DND-41 (cell line): ENCODE results near the gene PAK5.

Experiments used
- ATAC-seq: fragments of 200-7000 bp; cut with Tn5 transposase; 3 replicates; pipeline ENCODE4 v1.9.1; 2021; ENCODE audit warnings: low read depth; ENCODE audit not compliant: insufficient read depth
- DNase-seq: peaks from one replicate; pipeline ENCODE4 v3.0.0-alpha.2; 2020
- H2AFZ ChIP-seq: 2 replicates; pipeline ENCODE4 v1.6.0; 2012; ENCODE audit warnings: low read depth, low read length
- H3K27ac ChIP-seq: 2 replicates; pipeline ENCODE4 v1.5.1; 2012; ENCODE audit warnings: low read length, inconsistent platforms
- H3K27me3 ChIP-seq: fragments of 200-600 bp; sonication (generic); 2 replicates; pipeline ENCODE4 v1.6.0; 2012; ENCODE audit warnings: low read length, mild to moderate bottlenecking, inconsistent platforms; ENCODE audit not compliant: insufficient read depth, poor library complexity
- H3K36me3 ChIP-seq: 2 replicates; pipeline ENCODE4 v1.5.1; 2012; ENCODE audit warnings: low read length, inconsistent platforms; ENCODE audit not compliant: insufficient read depth
- H3K4me1 ChIP-seq: 2 replicates; pipeline ENCODE4 v1.5.1; 2012; ENCODE audit warnings: mild to moderate bottlenecking, low read length; ENCODE audit not compliant: insufficient read depth
- H3K4me2 ChIP-seq: 2 replicates; pipeline ENCODE4 v1.6.0; 2012; ENCODE audit warnings: mild to moderate bottlenecking, moderate library complexity, low read length, inconsistent platforms; ENCODE audit not compliant: insufficient read depth
- H3K4me3 ChIP-seq, 2 experiments: fragments of 200-600 bp in 1 of 2; shearing (Covaris generic) in 1 of 2; 2 replicates each; pipeline ENCODE4 v1.5.1; 2012 to 2016; ENCODE audit warnings: inconsistent platforms in 2 of 2, low read length in 2 of 2, mild to moderate bottlenecking in 2 of 2, low read depth in 1 of 2, moderate library complexity in 1 of 2
- H3K79me2 ChIP-seq: 2 replicates; pipeline ENCODE4 v1.6.0; 2012; ENCODE audit warnings: low read length, inconsistent platforms; ENCODE audit not compliant: insufficient read depth
- H3K9ac ChIP-seq: 2 replicates; pipeline ENCODE4 v1.6.0; 2012; ENCODE audit warnings: low read depth, mild to moderate bottlenecking, inconsistent platforms, low read length, moderate library complexity
- H3K9me3 ChIP-seq: 2 replicates; pipeline ENCODE4 v1.5.1; 2012; ENCODE audit warnings: low read length, moderate library complexity, mild to moderate bottlenecking, inconsistent platforms; ENCODE audit not compliant: insufficient read depth, severe bottlenecking
- H4K20me1 ChIP-seq: 2 replicates; pipeline ENCODE4 v1.6.0; 2012; ENCODE audit warnings: low read length; ENCODE audit not compliant: insufficient read depth
- EZH2 ChIP-seq: IDR thresholded peaks from 3 replicates; pipeline ENCODE4 v1.6.1; 2012; ENCODE audit warnings: borderline replicate concordance, low read depth, mild to moderate bottlenecking, moderate library complexity, low read length, inconsistent platforms; ENCODE audit not compliant: severe bottlenecking
- TF ChIP-seq, protein P1 (sequence below): IDR thresholded peaks from 2 replicates; pipeline ENCODE4 v1.5.1; 2012; ENCODE audit warnings: borderline replicate concordance, low read length, moderate library complexity, mild to moderate bottlenecking; ENCODE audit not compliant: poor library complexity, severe bottlenecking; ENCODE audit errors: extremely low read depth

Gene PAK5

DNA sequence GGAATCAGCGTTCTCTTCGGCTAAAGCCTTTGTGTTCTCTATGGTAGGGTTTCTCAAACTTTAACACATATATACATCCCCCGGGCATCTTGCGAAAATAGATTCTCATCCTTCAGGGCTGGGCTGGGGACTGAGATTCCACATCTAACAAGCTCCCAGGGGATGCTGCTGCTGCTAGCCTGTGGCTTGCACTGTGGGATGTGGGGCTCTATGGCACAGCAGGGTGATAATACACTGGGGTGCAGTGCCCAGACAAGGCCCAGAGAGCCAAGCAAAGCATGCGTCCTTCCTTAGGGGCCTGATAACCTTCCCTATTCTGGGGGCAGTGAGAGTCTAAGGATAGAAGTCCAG is 222.4 kb downstream of the PAK5 start:
- Histone ChIP-seq H3K27me3 (no peaks in the 10 kb centered on the region), H4K20me1 (no peaks in the 10 kb centered on the region), H3K27ac (no peak overlapping the region), H3K9me3 (no peaks in the 10 kb centered on the region), H3K36me3 (no peaks in the 10 kb centered on the region), H3K4me3 (no peak overlapping the region), H3K4me1 (no peaks in the 10 kb centered on the region), H3K79me2 (no peaks in the 10 kb centered on the region), H3K9ac (no peak overlapping the region), H3K4me2 (no peak overlapping the region), H2AFZ (no peak overlapping the region)
- TF ChIP-seq EZH2, result no peak
- TF ChIP-seq, protein P1, sequence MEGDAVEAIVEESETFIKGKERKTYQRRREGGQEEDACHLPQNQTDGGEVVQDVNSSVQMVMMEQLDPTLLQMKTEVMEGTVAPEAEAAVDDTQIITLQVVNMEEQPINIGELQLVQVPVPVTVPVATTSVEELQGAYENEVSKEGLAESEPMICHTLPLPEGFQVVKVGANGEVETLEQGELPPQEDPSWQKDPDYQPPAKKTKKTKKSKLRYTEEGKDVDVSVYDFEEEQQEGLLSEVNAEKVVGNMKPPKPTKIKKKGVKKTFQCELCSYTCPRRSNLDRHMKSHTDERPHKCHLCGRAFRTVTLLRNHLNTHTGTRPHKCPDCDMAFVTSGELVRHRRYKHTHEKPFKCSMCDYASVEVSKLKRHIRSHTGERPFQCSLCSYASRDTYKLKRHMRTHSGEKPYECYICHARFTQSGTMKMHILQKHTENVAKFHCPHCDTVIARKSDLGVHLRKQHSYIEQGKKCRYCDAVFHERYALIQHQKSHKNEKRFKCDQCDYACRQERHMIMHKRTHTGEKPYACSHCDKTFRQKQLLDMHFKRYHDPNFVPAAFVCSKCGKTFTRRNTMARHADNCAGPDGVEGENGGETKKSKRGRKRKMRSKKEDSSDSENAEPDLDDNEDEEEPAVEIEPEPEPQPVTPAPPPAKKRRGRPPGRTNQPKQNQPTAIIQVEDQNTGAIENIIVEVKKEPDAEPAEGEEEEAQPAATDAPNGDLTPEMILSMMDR, result no peak
- no peak for DNase-seq
- ATAC-seq, result no peak

DNA sequence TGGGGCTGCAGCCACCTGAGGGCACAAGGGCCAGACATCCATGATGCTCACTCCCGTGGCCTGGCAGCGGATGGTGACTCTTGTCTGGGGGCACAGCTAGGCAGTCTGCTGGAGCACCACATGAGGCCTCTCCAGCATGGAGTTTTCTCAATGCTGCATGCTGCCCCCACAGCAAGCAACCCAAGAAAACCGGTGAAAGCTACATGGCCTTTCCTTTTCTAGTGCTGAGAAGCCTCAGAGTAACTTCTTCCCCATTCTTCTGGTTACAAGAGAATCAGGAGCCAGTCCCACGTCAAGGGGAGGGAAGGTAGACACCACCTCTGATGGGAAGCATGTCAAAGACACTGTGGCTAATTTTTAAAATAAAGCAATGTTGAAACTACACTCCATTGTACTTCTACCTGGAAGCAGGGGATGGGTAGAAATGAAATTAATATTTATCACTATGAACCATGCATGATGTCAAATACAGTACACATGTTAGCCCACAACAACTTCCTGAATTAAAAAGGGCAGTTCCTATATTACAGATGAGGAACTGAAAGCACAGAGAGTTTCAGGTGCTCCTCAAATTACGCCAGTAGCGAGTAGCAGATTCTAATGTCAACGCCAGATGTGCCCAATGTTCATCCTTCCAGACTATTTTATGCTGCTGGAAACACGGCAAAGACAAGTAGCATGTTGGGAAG is 223.0 kb downstream of the PAK5 start:
- no peaks in the 10 kb centered on the region for H4K20me1 ChIP-seq
- H3K79me2 ChIP-seq, result no peaks in the 10 kb centered on the region
- no peak for DNase-seq
- H3K9ac ChIP-seq, result no peak overlapping the region
- H3K4me3 ChIP-seq, result no peak overlapping the region
- H3K36me3 ChIP-seq, result no peaks in the 10 kb centered on the region
- H3K27ac ChIP-seq, result no peak overlapping the region
- TF ChIP-seq, protein P1, result no peak
- TF ChIP-seq EZH2, result no peak
- H3K4me2 ChIP-seq, result no peak overlapping the region
- H3K4me1 ChIP-seq, result no peaks in the 10 kb centered on the region
- H3K27me3 ChIP-seq, result no peaks in the 10 kb centered on the region
- no peak overlapping the region for H2AFZ ChIP-seq
- H3K9me3 ChIP-seq, result no peaks in the 10 kb centered on the region
- ATAC-seq, result no peak

DNA sequence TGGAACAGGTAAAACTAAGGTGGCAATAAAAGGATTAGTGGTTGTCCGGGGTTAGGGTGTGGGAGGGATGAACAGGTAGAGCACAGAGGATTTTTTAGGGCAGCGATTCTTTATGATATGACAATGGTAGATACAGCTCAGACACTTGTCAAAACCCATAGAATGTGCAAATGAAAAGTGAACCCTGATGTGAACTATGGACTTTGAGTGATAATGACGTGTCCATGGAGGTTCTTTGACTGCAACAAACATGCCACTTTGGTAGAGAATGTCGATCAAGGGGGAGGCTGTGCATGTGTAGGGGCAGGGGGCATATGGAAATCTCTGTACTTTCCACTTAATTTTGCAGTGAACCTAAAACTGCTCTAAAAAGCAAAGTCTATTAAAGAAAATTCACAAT is 223.8 kb downstream of the PAK5 start:
- no peak for TF ChIP-seq EZH2
- TF ChIP-seq, protein P1, result no peak
- Histone ChIP-seq H2AFZ (no peak overlapping the region), H3K9ac (no peak overlapping the region), H3K27me3 (no peaks in the 10 kb centered on the region), H3K79me2 (no peaks in the 10 kb centered on the region), H3K27ac (no peak overlapping the region), H3K4me1 (no peaks in the 10 kb centered on the region), H3K4me2 (no peak overlapping the region), H3K4me3 (no peak overlapping the region), H3K9me3 (no peaks in the 10 kb centered on the region), H3K36me3 (no peaks in the 10 kb centered on the region), H4K20me1 (no peaks in the 10 kb centered on the region)
- no peak for DNase-seq
- ATAC-seq, result no peak

DNA sequence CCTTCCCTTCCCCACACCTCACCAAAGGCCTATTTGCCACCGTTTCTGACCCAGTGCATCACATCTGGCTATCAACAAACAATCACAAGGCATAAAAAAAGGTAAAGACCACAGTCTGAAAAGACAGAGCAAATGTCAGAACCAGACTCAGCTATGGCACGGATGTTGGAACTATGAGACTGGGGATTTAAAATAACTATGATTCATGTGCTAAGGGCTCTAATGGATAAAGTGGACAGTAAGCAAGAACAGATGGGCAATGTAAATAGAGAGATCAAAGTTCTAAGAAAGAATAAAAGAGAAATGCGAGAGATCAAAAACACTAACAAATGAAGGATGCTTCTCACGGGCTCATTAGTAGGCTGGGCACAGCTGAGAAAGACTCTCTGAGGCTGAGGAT is 225.0 kb downstream of the PAK5 start:
- H3K9ac ChIP-seq, result no peak overlapping the region
- no peak overlapping the region for H3K4me3 ChIP-seq
- no peaks in the 10 kb centered on the region for H3K4me1 ChIP-seq
- no peak overlapping the region for H3K4me2 ChIP-seq
- TF ChIP-seq, protein P1, result no peak
- no peak for TF ChIP-seq EZH2
- no peaks in the 10 kb centered on the region for H3K27me3 ChIP-seq
- DNase-seq (no peak), ATAC-seq (no peak)
- no peak overlapping the region for H3K27ac ChIP-seq
- H2AFZ ChIP-seq, result no peak overlapping the region
- no peaks in the 10 kb centered on the region for H3K36me3 ChIP-seq
- H3K9me3 ChIP-seq, result no peaks in the 10 kb centered on the region
- H3K79me2 ChIP-seq, result no peaks in the 10 kb centered on the region
- H4K20me1 ChIP-seq, result no peaks in the 10 kb centered on the region
